ENCODE measurements around the gene MICU1.
A peak's percentile ranks its signal among the peaks of the same experiment; 100 is the strongest.
"Not testable (repeated sequence)": the region's sequence is repeated elsewhere in the genome, so short reads cannot be mapped to it uniquely, and the experiment has no call there.

The MICU1 gene

GRCh38 chr10:72573079-72573478, 52.8 kb downstream of the MICU1 start:
- H3K4me3 ChIP-seq (ENCODE audit: low read depth, low read length): no peak overlapping the region
- DNase-seq (ENCODE audit: low read depth): no peak

DNA sequence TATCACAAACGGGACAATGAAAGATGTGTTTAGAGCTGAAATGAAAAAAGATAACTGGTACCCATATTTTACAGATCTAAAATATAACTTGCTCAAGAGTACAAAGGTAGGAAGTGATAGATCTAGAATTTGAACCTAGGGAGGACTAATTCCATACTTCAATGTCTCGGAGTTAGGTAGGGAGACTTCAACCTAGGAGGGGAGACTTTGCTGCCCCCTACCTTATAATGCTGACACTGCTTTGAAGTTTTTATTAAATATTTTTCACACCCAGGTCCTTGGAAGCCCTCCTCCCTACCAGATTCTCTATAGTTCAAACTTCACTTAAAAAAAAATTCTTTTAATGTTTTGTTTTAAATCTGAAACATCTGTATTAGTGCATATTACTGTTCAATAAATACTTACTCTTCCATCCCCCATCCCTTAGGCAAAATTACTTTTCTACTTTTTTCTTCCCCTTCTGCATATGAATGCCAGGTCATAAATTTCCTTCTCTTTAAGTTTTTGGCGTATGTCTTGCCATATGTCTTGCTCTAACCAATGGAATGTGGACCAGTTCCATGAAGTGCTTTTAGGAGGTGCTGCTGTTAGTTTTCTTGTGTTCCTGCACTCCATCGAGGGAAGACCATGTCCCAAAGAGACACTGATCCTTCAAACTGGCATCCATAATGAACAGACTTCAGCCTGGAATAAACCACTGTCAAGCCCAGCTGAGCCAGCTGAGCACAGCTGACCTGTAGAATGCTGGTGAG, 57.8 kb downstream of the MICU1 start:
- no peak overlapping the region for H3K4me3 ChIP-seq (ENCODE audit: low read depth, low read length)
- DNase-seq (ENCODE audit: low read depth): no peak

GRCh38 chr10:72567421-72567820, 58.5 kb downstream of the MICU1 start:
- DNase-seq (ENCODE audit: low read depth): no peak
- no peak overlapping the region for H3K4me3 ChIP-seq (ENCODE audit: low read depth, low read length)

DNA sequence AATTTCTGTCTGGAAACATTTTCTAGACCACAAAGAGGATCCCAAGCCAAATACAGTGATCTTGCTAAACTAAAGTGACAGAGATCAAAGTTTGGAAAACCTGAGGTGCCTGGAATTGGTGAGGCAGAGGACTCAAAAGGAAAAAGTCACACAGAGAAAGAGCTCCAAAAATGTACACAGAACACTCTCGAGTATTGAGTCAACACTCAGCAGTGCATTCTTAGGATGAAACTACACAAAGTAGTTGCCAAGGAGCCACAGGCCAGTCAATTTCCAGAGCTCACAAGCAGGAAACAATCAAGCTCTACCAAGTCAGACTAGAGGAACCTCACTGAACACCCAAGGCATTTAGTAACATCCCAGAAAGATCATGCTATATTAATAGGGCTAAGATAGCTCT, 61.3 kb downstream of the MICU1 start:
- no peak overlapping the region for H3K4me3 ChIP-seq (ENCODE audit: low read depth, low read length)
- DNase-seq (ENCODE audit: low read depth): peak; percentile 50

DNA sequence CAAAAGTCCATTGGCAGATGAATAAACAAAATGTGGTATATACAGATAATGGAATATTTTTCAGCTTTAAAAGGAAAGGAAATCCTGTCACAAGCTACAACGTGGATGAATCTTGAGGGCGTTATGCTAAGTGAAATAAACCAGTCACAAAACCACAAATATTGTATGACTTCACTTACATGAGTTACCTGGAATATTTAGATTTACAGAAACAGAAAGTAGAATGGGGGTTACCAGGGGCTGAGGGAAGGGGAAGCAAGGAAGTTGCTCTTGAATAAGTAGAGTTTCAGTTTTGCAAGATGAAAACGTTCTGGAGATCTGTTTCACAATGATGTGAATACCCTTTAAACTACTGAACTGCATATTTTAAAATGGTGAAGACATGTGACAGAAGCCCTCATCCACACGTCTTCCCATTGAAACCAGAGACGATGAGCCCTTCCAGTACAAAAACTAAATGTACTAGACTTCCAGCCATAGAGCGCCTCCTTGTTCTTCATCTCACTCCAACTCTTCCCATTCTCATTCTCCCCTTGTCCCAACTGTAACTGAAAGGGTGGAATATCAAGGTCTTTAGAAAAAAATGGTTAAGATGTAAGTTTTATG, 62.4 kb downstream of the MICU1 start:
- H3K4me3 ChIP-seq (ENCODE audit: low read depth, low read length): no peak overlapping the region
- DNase-seq (ENCODE audit: low read depth): no peak

GRCh38 chr10:72561745-72562166, 64.1 kb downstream of the MICU1 start:
- no peak for DNase-seq (ENCODE audit: low read depth)
- H3K4me3 ChIP-seq (ENCODE audit: low read depth, low read length): no peak overlapping the region

- H3K4me3 ChIP-seq (ENCODE audit: low read depth, low read length): no peak overlapping the region
- peak; percentile 20 for DNase-seq (ENCODE audit: low read depth)
Measured at GRCh38 chr10:72557362-72557761, 68.5 kb downstream of the MICU1 start.

GRCh38 chr10:72552857-72553256, 73.0 kb downstream of the MICU1 start:
- peak; percentile 74 for DNase-seq (ENCODE audit: low read depth)
- no peak overlapping the region for H3K4me3 ChIP-seq (ENCODE audit: low read depth, low read length)

DNA sequence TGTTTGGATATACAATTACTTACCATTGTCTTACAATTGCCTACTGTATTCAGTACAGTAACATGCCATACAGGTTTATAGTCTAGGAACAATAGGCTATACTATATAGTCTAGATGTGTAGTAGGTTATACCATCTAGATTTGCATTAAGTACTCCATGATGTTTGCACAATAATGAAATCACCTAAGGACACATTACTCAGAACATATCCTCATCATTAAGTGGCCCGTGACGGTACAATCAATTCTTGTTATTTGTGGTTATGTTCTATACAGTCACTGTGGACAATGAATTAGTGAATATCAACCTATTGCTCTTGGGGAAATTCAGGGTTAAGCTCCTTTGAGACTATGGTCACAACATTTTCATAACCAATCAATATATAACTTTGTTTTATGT, 75.6 kb downstream of the MICU1 start:
- no peak overlapping the region for H3K4me3 ChIP-seq (ENCODE audit: low read depth, low read length)
- no peak for DNase-seq (ENCODE audit: low read depth)

DNA sequence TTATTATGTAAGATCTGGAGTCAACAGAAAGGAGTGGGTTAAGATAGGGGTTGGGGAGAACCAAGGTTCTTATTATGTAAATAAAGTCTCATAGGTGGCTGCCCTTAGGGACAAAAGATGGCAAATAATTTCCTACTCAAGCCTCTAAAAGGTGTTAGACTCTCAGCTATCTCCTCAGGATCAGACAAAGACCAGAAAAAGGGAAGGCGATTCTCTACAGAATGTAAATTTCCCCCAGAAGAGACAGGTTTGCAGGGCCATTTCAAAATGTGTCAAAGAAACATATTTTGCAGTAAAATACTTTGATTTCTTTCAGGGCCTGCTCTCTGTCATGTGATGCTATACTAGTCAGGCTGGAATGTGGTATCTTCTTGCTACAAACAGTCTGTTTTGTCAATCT, 80.3 kb downstream of the MICU1 start:
- no peak overlapping the region for H3K4me3 ChIP-seq (ENCODE audit: low read depth, low read length)
- DNase-seq (ENCODE audit: low read depth): no peak

- not testable (repeated sequence) for H3K4me3 ChIP-seq (ENCODE audit: low read depth, low read length); DNase-seq (ENCODE audit: low read depth)
Measured at GRCh38 chr10:72543855-72544254, 82.0 kb downstream of the MICU1 start.

DNA sequence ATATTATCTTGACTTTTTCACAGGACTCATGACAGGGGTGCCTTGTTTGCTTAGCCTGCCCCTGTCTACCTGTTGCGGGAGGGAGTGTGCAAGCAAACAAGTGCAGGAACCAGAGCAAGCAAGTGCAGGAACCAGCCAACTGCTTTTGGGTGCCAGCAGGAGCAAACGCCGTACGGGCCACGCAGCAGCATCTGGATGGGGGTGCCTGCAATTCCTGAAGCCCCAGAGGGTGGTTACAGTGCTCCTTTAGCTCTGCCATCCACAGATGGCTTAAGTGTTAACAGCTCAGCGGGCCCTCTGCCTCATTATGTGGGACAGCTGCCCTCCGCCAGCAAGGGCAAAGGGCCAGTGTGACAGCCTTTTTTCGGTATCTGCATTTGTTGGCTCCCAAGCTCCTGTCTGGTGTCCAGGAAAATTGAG, 83.5 kb downstream of the MICU1 start:
- H3K4me3 ChIP-seq (ENCODE audit: low read depth, low read length): no peak overlapping the region
- no peak for DNase-seq (ENCODE audit: low read depth)

DNA sequence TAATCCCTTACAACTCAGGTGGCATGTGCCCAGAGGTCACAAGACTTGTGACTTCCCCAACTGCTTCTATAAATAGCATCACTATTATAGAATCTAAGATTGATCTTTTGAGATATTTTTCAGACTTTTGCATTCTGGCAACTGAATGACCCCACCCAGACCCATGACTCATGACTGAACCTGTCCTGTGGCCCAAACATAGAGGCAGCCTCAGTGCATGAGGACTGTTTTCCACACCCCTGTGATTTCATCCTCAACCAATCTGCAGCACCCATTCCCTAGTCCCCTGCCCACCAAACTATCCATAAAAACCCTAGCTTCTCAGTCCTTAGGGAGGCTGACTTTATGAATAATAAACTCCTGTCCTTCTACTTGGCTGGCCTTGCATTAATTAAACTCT, 84.5 kb downstream of the MICU1 start:
- no peak for DNase-seq (ENCODE audit: low read depth)
- no peak overlapping the region for H3K4me3 ChIP-seq (ENCODE audit: low read depth, low read length)

GRCh38 chr10:72540193-72540807, 85.6 kb downstream of the MICU1 start:
- H3K4me3 ChIP-seq (ENCODE audit: low read depth, low read length): no peak overlapping the region
- DNase-seq (ENCODE audit: low read depth): no peak

GRCh38 chr10:72539137-72539536, 86.7 kb downstream of the MICU1 start:
- DNase-seq (ENCODE audit: low read depth): no peak
- H3K4me3 ChIP-seq (ENCODE audit: low read depth, low read length): no peak overlapping the region

DNA sequence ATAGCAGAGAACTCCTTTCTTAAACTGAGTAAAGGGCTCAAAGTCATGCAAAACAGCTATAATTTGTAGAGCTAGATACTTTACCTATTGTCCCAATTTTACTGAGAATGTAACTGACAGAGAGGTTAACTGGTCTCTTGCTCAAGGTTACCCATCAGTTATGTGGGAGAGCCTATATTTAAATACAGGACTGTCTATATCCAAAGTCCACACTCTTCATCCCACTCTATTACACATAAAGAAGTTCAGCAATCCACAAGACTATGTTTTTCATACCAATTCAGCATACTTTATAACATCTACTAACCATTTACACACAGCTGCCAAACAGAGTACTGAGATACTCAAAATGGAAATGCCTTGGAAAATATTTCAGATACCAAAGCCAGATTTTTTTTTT, 100.2 kb downstream of the MICU1 start:
- no peak overlapping the region for H3K4me3 ChIP-seq (ENCODE audit: low read depth, low read length)

DNA sequence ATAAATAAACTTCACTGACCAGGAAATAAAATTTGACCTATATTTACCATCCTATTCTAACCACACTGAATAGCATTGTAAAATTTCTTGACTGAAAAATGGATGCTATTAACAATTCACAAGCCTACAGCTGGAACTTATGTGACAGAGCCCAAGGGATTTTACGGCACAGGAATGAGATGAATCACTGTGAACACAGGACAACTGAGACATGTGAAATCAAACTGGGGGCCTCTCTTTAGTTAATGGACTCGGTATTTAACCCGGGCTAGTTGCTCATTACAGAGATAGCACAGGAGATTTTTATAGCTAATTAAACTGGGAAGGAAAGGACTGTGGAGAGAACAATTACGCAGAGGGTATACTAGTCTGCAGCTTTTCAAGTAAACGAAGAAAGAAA, 100.6 kb downstream of the MICU1 start:
- no peak overlapping the region for H3K4me3 ChIP-seq (ENCODE audit: low read depth, low read length)

More for the DNA sequence above, 100.2 kb downstream of the MICU1 start:
- DNase-seq (ENCODE audit: low read depth): no peak

DNA sequence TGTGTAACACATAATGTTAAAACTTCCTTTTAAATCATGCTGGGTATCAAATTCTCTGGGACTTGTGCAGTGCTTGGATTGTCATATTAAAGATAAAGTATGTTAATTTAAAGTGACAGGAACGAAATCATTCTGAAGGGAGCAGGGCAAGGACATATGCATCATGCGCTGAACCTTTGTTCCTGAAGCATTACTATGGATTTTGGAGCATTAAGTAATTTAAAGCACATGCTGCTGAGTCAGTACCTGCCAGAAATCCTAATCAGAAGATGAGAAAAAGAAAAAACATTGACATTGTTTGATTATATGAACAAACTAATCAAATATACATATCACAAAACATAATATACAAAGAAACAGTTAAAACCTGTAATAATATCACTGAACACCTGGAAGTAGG, 101.4 kb downstream of the MICU1 start:
- no peak overlapping the region for H3K4me3 ChIP-seq (ENCODE audit: low read depth, low read length)
- no peak for DNase-seq (ENCODE audit: low read depth)

More for the DNA sequence above, 100.6 kb downstream of the MICU1 start:
- peak; percentile 17 for DNase-seq (ENCODE audit: low read depth)

- no peak overlapping the region for H3K4me3 ChIP-seq (ENCODE audit: low read depth, low read length)
- no peak for DNase-seq (ENCODE audit: low read depth)
Measured at GRCh38 chr10:72523932-72524396, 101.9 kb downstream of the MICU1 start.

DNA sequence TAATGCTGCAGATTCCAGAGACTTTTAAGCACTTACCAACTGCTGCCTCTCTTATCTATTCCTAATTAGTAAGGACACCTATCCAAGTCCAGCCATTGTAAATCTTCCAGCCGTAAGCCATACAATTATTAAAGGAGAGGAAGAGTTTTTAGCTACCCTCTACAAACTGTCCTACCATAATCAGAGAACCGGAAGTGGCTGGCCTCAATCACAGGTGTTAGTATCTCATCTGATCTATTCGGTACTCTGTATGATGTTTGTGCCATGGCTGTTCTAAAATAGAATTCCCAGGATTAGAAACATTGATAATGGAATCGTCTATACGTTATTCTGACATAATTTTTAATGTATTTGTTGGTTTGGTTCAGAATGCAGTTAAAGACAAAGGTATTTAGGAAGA, 102.8 kb downstream of the MICU1 start:
- no peak for DNase-seq (ENCODE audit: low read depth)

GRCh38 chr10:72517244-72517643, 108.6 kb downstream of the MICU1 start:
- H3K4me3 ChIP-seq (ENCODE audit: low read depth, low read length): no peak overlapping the region
- no peak for DNase-seq (ENCODE audit: low read depth)

More for the DNA sequence above, 102.8 kb downstream of the MICU1 start:
- no peak overlapping the region for H3K4me3 ChIP-seq (ENCODE audit: low read depth, low read length)
